Vagina (tissue), 2 donors: ENCODE results near the gene ZNF629. TPM values are rescaled to one million over a fixed set of nuclear protein-coding genes. Genes with fewer than 3 reads are reported as not detected.

Experiments
- DNase-seq, 2 donors: peaks; one replicate each; pipeline ENCODE4 v3.0.0-alpha.2; 2017; ENCODE audit errors: extremely low spot score in 2 of 2
- H3K27ac ChIP-seq: fragments of 200-600 bp; sonication (generic); one replicate; pipeline ENCODE4 v1.5.1; 2019
- H3K27me3 ChIP-seq: fragments of 200-600 bp; sonication (generic); one replicate; pipeline ENCODE4 v1.5.1; 2019
- H3K36me3 ChIP-seq, 2 donors: fragments of 200-600 bp; sonication (generic); one replicate each; pipeline ENCODE4 v1.5.1; 2017 to 2019
- H3K4me1 ChIP-seq: fragments of 200-600 bp; sonication (generic); one replicate; pipeline ENCODE4 v1.5.1; 2019
- H3K4me3 ChIP-seq, 2 donors: fragments of 200-600 bp; sonication (generic); 1 replicate in 1 of 2; 2 replicates in 1 of 2; pipeline ENCODE4 v1.5.1; 2016 to 2019
- H3K9me3 ChIP-seq: fragments of 200-600 bp; sonication (generic); one replicate; pipeline ENCODE4 v1.5.1; 2019
- POLR2AphosphoS5 ChIP-seq, 2 donors: sonication (generic); formaldehyde crosslinking; IDR thresholded peaks; one replicate each; pipeline ENCODE4 v1.9.0; 2017; ENCODE audit warnings: antibody characterized with exemption in 2 of 2, mild to moderate bottlenecking in 2 of 2, low read depth in 1 of 2; ENCODE audit not compliant: insufficient read depth in 1 of 2
- intact Hi-C: fragments of 100-400 bp; cut with DNase I; formaldehyde crosslinking; loops from one replicate; pipeline ENCODE4 v1.15.1; 2023
- small RNA-seq: library from RNA; depleted of rRNA; stranded (forward); fragments of <200 nt; gene quantifications from one replicate; pipeline ENCODE3, GENCODE V24; 2016
- total RNA-seq: library from RNA; depleted of rRNA; stranded (reverse); fragments of >200 nt; gene quantifications from one replicate; pipeline ENCODE4 v1.2.3, GENCODE V29; 2016

Gene ZNF629
- total RNA-seq, 1 donor from 2014 or later: 11.3 TPM

DNA sequence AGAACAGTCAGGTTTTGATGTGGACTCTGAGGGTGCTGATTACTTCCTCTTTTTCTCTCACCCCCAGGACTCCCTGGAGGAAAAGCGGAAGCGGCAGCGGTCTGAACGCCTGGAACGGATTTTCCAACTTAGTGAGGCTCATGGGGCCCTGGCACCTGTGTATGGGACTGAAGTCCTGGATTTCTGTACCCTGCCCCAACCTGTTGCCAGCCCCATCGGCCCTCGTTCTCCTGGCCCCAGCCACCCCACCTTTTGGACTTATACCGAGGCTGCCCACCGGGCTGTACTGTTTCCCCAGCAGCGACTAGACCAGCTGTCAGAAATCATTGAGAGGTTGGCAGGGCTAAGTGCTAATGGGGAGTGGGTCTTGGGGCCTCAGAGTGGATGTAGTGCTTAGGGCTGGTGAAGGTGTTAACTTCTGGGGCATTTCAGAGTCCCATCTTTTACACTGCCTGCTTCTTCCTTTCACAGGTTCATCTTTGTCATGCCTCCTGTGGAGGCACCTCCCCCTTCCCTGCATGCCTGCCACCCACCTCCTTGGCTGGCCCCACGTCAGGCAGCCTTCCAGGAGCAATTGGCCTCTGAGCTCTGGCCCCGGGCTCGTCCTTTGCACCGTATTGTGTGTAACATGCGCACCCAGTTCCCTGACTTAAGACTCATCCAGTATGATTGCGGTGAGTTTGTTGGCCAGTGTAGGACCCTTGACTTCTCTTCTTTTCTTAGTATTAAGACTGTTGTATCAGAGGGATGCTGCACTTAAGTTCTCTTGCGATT, 57.9 kb downstream of the ZNF629 start:
- DNase-seq: no peak
- intact Hi-C loops: no loop called here
- H3K4me3 ChIP-seq: no peak overlapping the region
- H3K27me3 ChIP-seq: no peaks in the 10 kb centered on the region
- TF ChIP-seq POLR2AphosphoS5 (IDR thresholded peaks at IDR 0.05; ENCODE audit: insufficient read depth in 1 of 2, low read depth in 1 of 2): no peak
- no peak overlapping the region for H3K27ac ChIP-seq
- no peaks in the 10 kb centered on the region for H3K4me1 ChIP-seq
- peaks cover 0 to 80% of the 10 kb centered on the region in 2 donors for H3K36me3 ChIP-seq
- H3K9me3 ChIP-seq: no peaks in the 10 kb centered on the region

Small RNA genes lying within 50 kb of the gene (small RNA-seq; reads per million reads assigned to genes)
- gene RF00017: not detected

Other genes with a start within 250 kb of the ZNF629 start
- 18.4 TPM for gene ZNF764, start 228.8 kb downstream of the ZNF629 start, total RNA-seq
- 20.1 TPM for gene ZNF688, start 215.5 kb downstream of the ZNF629 start, total RNA-seq
- gene ZNF785, start 201.5 kb downstream of the ZNF629 start, total RNA-seq: 21.6 TPM
- 7.6 TPM for gene ZNF689, start 176.8 kb downstream of the ZNF629 start, total RNA-seq
- gene PRR14, start 136.2 kb downstream of the ZNF629 start, total RNA-seq: 60.4 TPM
- 28.7 TPM for gene FBRS, start 128.8 kb downstream of the ZNF629 start, total RNA-seq
- gene SRCAP, start 88.0 kb downstream of the ZNF629 start, total RNA-seq: 28.5 TPM
- 32.9 TPM for gene PHKG2, start 38.8 kb downstream of the ZNF629 start, total RNA-seq
- gene CFAP119, start 25.1 kb downstream of the ZNF629 start, total RNA-seq: 1.7 TPM
- 60.9 TPM for gene RNF40, start 24.9 kb downstream of the ZNF629 start, total RNA-seq
- gene BCL7C, start 106.9 kb upstream of the ZNF629 start, total RNA-seq: 38.1 TPM
- gene CTF1, start 109.4 kb upstream of the ZNF629 start, total RNA-seq: 3.2 TPM
- gene FBXL19, start 136.4 kb upstream of the ZNF629 start, total RNA-seq: 21.4 TPM
- 27.0 TPM for gene ORAI3, start 161.9 kb upstream of the ZNF629 start, total RNA-seq
- 10.6 TPM for gene SETD1A, start 170.5 kb upstream of the ZNF629 start, total RNA-seq
- 14.5 TPM for gene HSD3B7, start 198.0 kb upstream of the ZNF629 start, total RNA-seq
- 4.7 TPM for gene STX1B, start 223.4 kb upstream of the ZNF629 start, total RNA-seq
- 42.5 TPM for gene STX4, start 246.4 kb upstream of the ZNF629 start, total RNA-seq